ENCODE measurements around the gene CAMK2B. TPM values are rescaled to one million over a fixed set of nuclear protein-coding genes. Genes with fewer than 3 reads are reported as not detected.

CAMK2B gene
- total RNA-seq, 1 experiment from 2014 or later = not detected

DNA sequence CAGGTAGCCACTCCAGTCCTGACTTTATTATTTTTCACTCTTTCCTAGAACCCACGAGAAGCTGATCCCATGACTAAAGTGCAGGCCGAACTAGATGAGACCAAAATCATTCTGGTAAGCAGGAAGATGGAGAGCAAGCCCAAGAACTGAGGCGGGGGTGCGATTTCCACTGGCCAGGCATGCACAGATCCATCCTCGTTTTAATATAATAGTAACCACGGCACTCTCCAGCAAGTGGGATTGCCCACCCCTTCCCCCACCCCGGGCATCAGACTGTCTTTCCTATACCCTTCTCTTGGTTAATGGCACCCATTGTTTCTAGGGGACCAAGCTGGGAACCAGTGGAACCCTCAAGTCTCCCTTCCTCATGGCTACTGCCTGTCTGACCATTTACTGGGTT is 117.3 kb downstream of the CAMK2B start:
- Mint-ChIP-seq H3K27ac (ENCODE audit: unreplicated experiment) (no peak overlapping the region), H3K4me1 (ENCODE audit: low read depth, unreplicated experiment) (no peaks in the 10 kb centered on the region), H3K36me3 (ENCODE audit: insufficient read depth, unreplicated experiment) (peaks cover 67% of the 10 kb centered on the region), H3K4me3 (ENCODE audit: unreplicated experiment) (no peak overlapping the region), H3K27me3 (ENCODE audit: insufficient read depth, unreplicated experiment) (no peaks in the 10 kb centered on the region), H3K9me3 (ENCODE audit: unreplicated experiment) (no peaks in the 10 kb centered on the region)
- Histone ChIP-seq H3K4me3 (ENCODE audit: low read depth, low read length) (no peak overlapping the region), H3K36me3 (ENCODE audit: control insufficient read depth, insufficient read depth, low read length) (peaks cover 4% of the 10 kb centered on the region), H3K27me3 (replicated peaks; ENCODE audit: control insufficient read depth, insufficient read depth, low read length) (no peaks in the 10 kb centered on the region), H3K4me1 (no peaks in the 10 kb centered on the region), H3K9me3 (no peaks in the 10 kb centered on the region)
- BruUV-seq (replicated peaks) = no TSS peak
- CTCF ChIA-PET = no interaction called here
- peak in 1 of 2 experiments; percentile 7 for DNase-seq
- TF ChIP-seq CTCF (IDR thresholded peaks at IDR 0.05; ENCODE audit: insufficient read depth in 1 of 2, low read depth in 1 of 2, low read length in 1 of 2, severe bottlenecking in 1 of 2, unreplicated experiment in 1 of 2) = no peak
- intact Hi-C loops (cut with micrococcal nuclease; ENCODE audit: unreplicated experiment) = no loop called here
- POLR2A ChIA-PET = no interaction called here

DNA sequence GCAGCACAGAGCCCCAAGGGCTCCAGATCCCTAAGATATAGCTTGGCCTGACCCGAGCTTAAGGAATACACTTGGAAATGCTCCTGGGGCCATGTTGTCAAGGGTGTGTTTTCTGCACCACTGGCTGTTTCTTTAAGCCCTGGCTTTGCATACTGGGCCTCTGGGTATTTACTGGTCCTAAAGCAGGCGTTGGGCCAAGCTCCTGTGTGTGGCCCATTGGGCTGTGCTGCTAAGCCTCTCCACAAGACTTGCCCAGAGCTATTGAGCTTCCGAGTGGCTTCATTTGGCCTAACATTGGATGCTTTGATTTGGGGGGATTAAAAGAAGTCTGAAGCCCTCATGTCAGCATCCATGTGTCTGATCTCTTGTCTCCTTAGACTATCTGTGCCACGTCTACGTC is 119.4 kb downstream of the CAMK2B start:
- TF ChIP-seq CTCF (IDR thresholded peaks at IDR 0.05; ENCODE audit: insufficient read depth in 1 of 2, low read depth in 1 of 2, low read length in 1 of 2, severe bottlenecking in 1 of 2, unreplicated experiment in 1 of 2) = no peak
- Histone ChIP-seq H3K36me3 (ENCODE audit: control insufficient read depth, insufficient read depth, low read length) (peaks cover 4% of the 10 kb centered on the region), H3K27me3 (replicated peaks; ENCODE audit: control insufficient read depth, insufficient read depth, low read length) (no peaks in the 10 kb centered on the region), H3K4me1 (peaks cover 9% of the 10 kb centered on the region), H3K9me3 (no peaks in the 10 kb centered on the region), H3K4me3 (ENCODE audit: low read depth, low read length) (no peak overlapping the region)
- Mint-ChIP-seq H3K4me1 (ENCODE audit: low read depth, unreplicated experiment) (no peaks in the 10 kb centered on the region), H3K4me3 (ENCODE audit: unreplicated experiment) (no peak overlapping the region), H3K9me3 (ENCODE audit: unreplicated experiment) (no peaks in the 10 kb centered on the region), H3K27me3 (ENCODE audit: insufficient read depth, unreplicated experiment) (no peaks in the 10 kb centered on the region), H3K36me3 (ENCODE audit: insufficient read depth, unreplicated experiment) (peaks cover 50% of the 10 kb centered on the region), H3K27ac (ENCODE audit: unreplicated experiment) (no peak overlapping the region)
- peak in 1 of 2 experiments; percentile 9 for DNase-seq
- CTCF ChIA-PET = interaction anchor here (1.2 kb wide), 1 partner anchor 9 kb away, joined by 3 read pairs; no protein-coding TSS in a partner anchor
- POLR2A ChIA-PET = no interaction called here
- BruUV-seq (replicated peaks) = no TSS peak
- intact Hi-C loops (cut with micrococcal nuclease; ENCODE audit: unreplicated experiment) = no loop called here

DNA sequence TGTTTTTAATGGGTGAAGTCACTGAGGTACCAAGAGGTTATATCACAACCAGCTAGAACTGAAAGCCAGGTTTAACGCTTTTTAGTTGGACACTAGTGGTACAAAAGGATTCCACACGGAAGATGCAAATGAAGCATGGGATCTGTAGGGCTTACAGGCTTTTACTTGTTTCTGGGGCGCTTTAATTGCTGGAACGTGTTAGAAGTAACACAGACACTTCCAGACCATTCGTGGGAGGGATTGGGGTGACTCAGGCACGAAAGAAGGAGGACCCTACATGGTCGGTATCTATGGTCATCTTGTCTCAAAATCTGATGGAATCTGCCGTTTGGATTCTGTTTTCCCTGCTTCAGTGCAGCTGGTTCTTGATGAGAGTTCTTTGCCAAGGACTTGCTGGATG is 123.6 kb downstream of the CAMK2B start:
- H3K4me3 Mint-ChIP-seq (ENCODE audit: unreplicated experiment) = peak overlapping the region; percentile 82
- no peaks in the 10 kb centered on the region for H3K9me3 ChIP-seq
- no TSS peak for BruUV-seq (replicated peaks)
- ChIA-PET CTCF (interaction anchor here (1.6 kb wide), 1 partner anchor 71 kb away, joined by 12 read pairs; no protein-coding TSS in a partner anchor), POLR2A (no interaction called here)
- H3K36me3 Mint-ChIP-seq (ENCODE audit: insufficient read depth, unreplicated experiment) = peaks cover 15% of the 10 kb centered on the region
- no peak for TF ChIP-seq CTCF (IDR thresholded peaks at IDR 0.05; ENCODE audit: insufficient read depth in 1 of 2, low read depth in 1 of 2, low read length in 1 of 2, severe bottlenecking in 1 of 2, unreplicated experiment in 1 of 2)
- H3K4me1 Mint-ChIP-seq (ENCODE audit: low read depth, unreplicated experiment) = no peaks in the 10 kb centered on the region
- no peak for DNase-seq
- H3K27me3 ChIP-seq (replicated peaks; ENCODE audit: control insufficient read depth, insufficient read depth, low read length) = no peaks in the 10 kb centered on the region
- peak overlapping the region; percentile 61 for H3K27ac Mint-ChIP-seq (ENCODE audit: unreplicated experiment)
- H3K4me3 ChIP-seq (ENCODE audit: low read depth, low read length) = peak overlapping the region; percentile 100
- no peaks in the 10 kb centered on the region for H3K36me3 ChIP-seq (ENCODE audit: control insufficient read depth, insufficient read depth, low read length)
- peaks cover 9% of the 10 kb centered on the region for H3K4me1 ChIP-seq
- H3K9me3 Mint-ChIP-seq (ENCODE audit: unreplicated experiment) = no peaks in the 10 kb centered on the region
- intact Hi-C loops (cut with micrococcal nuclease; ENCODE audit: unreplicated experiment) = loop anchor here (5.0 kb wide), 1 partner anchor 120 kb away; the partner anchor contains the start of gene POLM
- H3K27me3 Mint-ChIP-seq (ENCODE audit: insufficient read depth, unreplicated experiment) = no peaks in the 10 kb centered on the region

Data from Caco-2 (cell line).